Left ventricle myocardium superior (tissue), 1 donor: Measurements from ENCODE around the gene HDAC4. TPM values are rescaled to one million over a fixed set of nuclear protein-coding genes. Genes with fewer than 3 reads are reported as not detected.
A peak's percentile ranks its signal among the peaks of the same experiment; 100 is the strongest.

Source experiments
- ATAC-seq: fragments of 200-7000 bp; cut with Tn5 transposase; one replicate; pipeline ENCODE4 v1.9.1; 2020; ENCODE audit warnings: mild to moderate bottlenecking, moderate library complexity
- DNase-seq: peaks from one replicate; pipeline ENCODE4 v3.0.0-alpha.2; 2020
- intact Hi-C: fragments of 100-400 bp; cut with micrococcal nuclease; formaldehyde crosslinking; loops from one replicate; pipeline ENCODE4 v1.11.0; 2022
- total RNA-seq: library from RNA; stranded (reverse); fragmentation: NEBNext Ultra II Directional; extraction: Animal tissue kit (Norgen Biotek cat#: 25700); gene quantifications from one replicate; pipeline ENCODE4 v1.2.1, GENCODE V29; 2021
- donor health status: DM: no; HTN: yes; CAD: no; lungs with severe emphysema.

HDAC4 gene
- total RNA-seq, 1 donor from 2014 or later, result 25.6 TPM

- ATAC-seq (no peak), DNase-seq (no peak)
- intact Hi-C loops, result no loop called here
These were observed 131.5 kb downstream of the HDAC4 start for GRCh38 chr2:239269173-239269885.

- ATAC-seq (no peak), DNase-seq (no peak)
- intact Hi-C loops, result no loop called here
These were observed 132.3 kb downstream of the HDAC4 start for GRCh38 chr2:239268549-239268948.

- intact Hi-C loops, result no loop called here
- DNase-seq, result peak; percentile 80
- ATAC-seq, result peak; percentile 55
These were observed 132.7 kb downstream of the HDAC4 start for GRCh38 chr2:239268082-239268481.

- intact Hi-C loops, result no loop called here
- DNase-seq, result peak; percentile 75
- peak; percentile 53 for ATAC-seq
These were observed 133.4 kb downstream of the HDAC4 start for GRCh38 chr2:239267288-239267951.

GRCh38 chr2:239266779-239267287 lies 134.0 kb downstream of the HDAC4 start:
- ATAC-seq (peak; percentile 1), DNase-seq (no peak)
- intact Hi-C loops, result no loop called here

- DNase-seq (no peak), ATAC-seq (no peak)
- intact Hi-C loops, result no loop called here
These were observed 134.4 kb downstream of the HDAC4 start for GRCh38 chr2:239266434-239266766.

- DNase-seq (no peak), ATAC-seq (peak; percentile 1)
- intact Hi-C loops, result no loop called here
These were observed 135.0 kb downstream of the HDAC4 start for GRCh38 chr2:239265681-239266433.

- no peak for DNase-seq
- intact Hi-C loops, result no loop called here
- ATAC-seq, result peak; percentile 15
These were observed 135.8 kb downstream of the HDAC4 start for GRCh38 chr2:239264838-239265651.

GRCh38 chr2:239264492-239264837 lies 136.4 kb downstream of the HDAC4 start:
- ATAC-seq, result peak; percentile 1
- no peak for DNase-seq
- intact Hi-C loops, result no loop called here

GRCh38 chr2:239263669-239264491 lies 136.9 kb downstream of the HDAC4 start:
- DNase-seq, result no peak
- intact Hi-C loops, result no loop called here

GRCh38 chr2:239263231-239263630 lies 137.6 kb downstream of the HDAC4 start:
- ATAC-seq (no peak), DNase-seq (no peak)
- intact Hi-C loops, result no loop called here

More at GRCh38 chr2:239263669-239264491, 136.9 kb downstream of the HDAC4 start:
- no peak for ATAC-seq

- DNase-seq (no peak), ATAC-seq (no peak)
- intact Hi-C loops, result no loop called here
These were observed 138.2 kb downstream of the HDAC4 start for GRCh38 chr2:239262484-239263230.

GRCh38 chr2:239261796-239262483 lies 138.9 kb downstream of the HDAC4 start:
- intact Hi-C loops, result no loop called here
- DNase-seq (no peak), ATAC-seq (no peak)

GRCh38 chr2:239261356-239261755 lies 139.5 kb downstream of the HDAC4 start:
- DNase-seq, result no peak
- ATAC-seq, result no peak
- intact Hi-C loops, result no loop called here

- DNase-seq (no peak), ATAC-seq (no peak)
- intact Hi-C loops, result no loop called here
These were observed 140.1 kb downstream of the HDAC4 start for GRCh38 chr2:239260546-239261327.

- DNase-seq (no peak), ATAC-seq (peak; percentile 19)
- intact Hi-C loops, result no loop called here
These were observed 141.1 kb downstream of the HDAC4 start for GRCh38 chr2:239259603-239260298.
